A673 (cell line): ENCODE results near the gene ADRA2C. TPM values are rescaled to one million over a fixed set of nuclear protein-coding genes. Genes with fewer than 3 reads are reported as not detected.
A peak's percentile ranks its signal among the peaks of the same experiment; 100 is the strongest.

Source experiments
- BruUV-seq: library from RNA; stranded (reverse); fragments of 400-500 nt; replicated peaks from 2 replicates; lab custom pipeline; 2021; lab: Mats Ljungman, UMichigan
- CTCF ChIA-PET: fragments of 300-600 bp; sonication (Branson Sonifier 250); formaldehyde crosslinking; loops from one replicate; lab custom pipeline; 2022; ENCODE audit warnings: antibody characterized with exemption; lab: Charles Lee
- POLR2A ChIA-PET: fragments of 300-600 bp; sonication (Branson Sonifier 250); formaldehyde crosslinking; loops from one replicate; lab custom pipeline; 2022; ENCODE audit warnings: antibody characterized with exemption; ENCODE audit not compliant: low non-redundant PET; lab: Charles Lee
- DNase-seq: peaks from one replicate; pipeline ENCODE4 v3.0.0-alpha.2; 2015; ENCODE audit warnings: low spot score
- H3K27ac ChIP-seq: fragments of 200-600 bp; sonication (generic); 2 replicates; pipeline ENCODE4 v1.5.1; 2016; ENCODE audit warnings: mixed run types, low read depth, mild to moderate bottlenecking, mixed read lengths, antibody characterized with exemption, low read length; ENCODE audit not compliant: poor library complexity, severe bottlenecking
- H3K27me3 ChIP-seq: fragments of 200-600 bp; sonication (generic); replicated peaks from 2 replicates; pipeline ENCODE4 v1.6.1; 2017; ENCODE audit warnings: mixed run types, low read depth, mild to moderate bottlenecking, mixed read lengths, antibody characterized with exemption, low read length; ENCODE audit not compliant: insufficient read depth, poor library complexity
- H3K36me3 ChIP-seq: fragments of 200-600 bp; sonication (generic); 2 replicates; pipeline ENCODE4 v1.6.1; 2016; ENCODE audit warnings: mixed run types, mild to moderate bottlenecking, mixed read lengths, antibody characterized with exemption, low read length; ENCODE audit not compliant: insufficient read depth, poor library complexity, severe bottlenecking
- H3K4me1 ChIP-seq: fragments of 200-600 bp; sonication (generic); 2 replicates; pipeline ENCODE4 v1.6.1; 2017; ENCODE audit warnings: mixed run types, mild to moderate bottlenecking, mixed read lengths, antibody characterized with exemption, low read length; ENCODE audit not compliant: insufficient read depth, poor library complexity, severe bottlenecking
- H3K4me3 ChIP-seq: fragments of 200-600 bp; sonication (generic); 2 replicates; pipeline ENCODE4 v1.5.1; 2016; ENCODE audit warnings: low read depth, mixed run types, mild to moderate bottlenecking, mixed read lengths, low read length; ENCODE audit not compliant: poor library complexity, severe bottlenecking
- H3K9me3 ChIP-seq: fragments of 200-600 bp; sonication (generic); 2 replicates; pipeline ENCODE4 v1.6.1; 2016; ENCODE audit warnings: mixed run types, low read depth, mild to moderate bottlenecking, mixed read lengths, antibody characterized with exemption, low read length; ENCODE audit not compliant: poor library complexity, severe bottlenecking
- CTCF ChIP-seq: fragments of 300-800, 200-600 bp; sonication (generic); conservative IDR thresholded peaks from 2 replicates; pipeline ENCODE4 v1.5.1; 2017; ENCODE audit warnings: low read depth, mild to moderate bottlenecking, antibody characterized with exemption, low read length, moderate library complexity, mixed read lengths
- EZH2 ChIP-seq: fragments of 200-600 bp; sonication (generic); IDR thresholded peaks from 2 replicates; pipeline ENCODE4 v1.6.1; 2017; ENCODE audit warnings: borderline replicate concordance, low read depth, mild to moderate bottlenecking, mixed read lengths, antibody characterized with exemption, low read length; ENCODE audit not compliant: poor library complexity, severe bottlenecking
- intact Hi-C: fragments of 100-400 bp; cut with micrococcal nuclease; formaldehyde crosslinking; loops from one replicate; pipeline ENCODE4 v1.10.0; 2022; ENCODE audit not compliant: unreplicated experiment
- total RNA-seq: library from RNA; stranded (reverse); gene quantifications from 2 replicates; pipeline ENCODE4 v1.2.3, GENCODE V29; 2021

ADRA2C gene
- total RNA-seq, 1 experiment from 2014 or later: 14.8 TPM

DNA sequence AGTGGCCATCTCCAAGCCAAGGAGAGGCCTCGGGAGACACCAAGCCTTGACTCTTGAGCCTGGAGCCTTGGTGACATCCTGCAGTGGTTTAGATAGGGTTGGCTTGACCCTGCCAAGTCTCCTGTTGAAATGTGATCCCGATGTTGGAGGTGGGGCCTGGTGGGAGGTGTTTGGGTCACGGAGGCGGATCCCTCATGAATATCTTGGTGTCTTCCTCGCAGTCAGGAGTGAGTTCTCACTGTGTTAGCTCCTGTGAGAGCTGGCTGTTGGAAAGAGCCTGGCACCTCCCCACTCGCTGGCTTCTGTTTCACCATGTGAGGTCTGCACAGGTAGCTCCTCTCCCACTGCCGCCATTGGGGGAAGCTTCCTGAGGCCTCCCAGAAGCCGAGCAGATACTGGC, 38.8 kb downstream of the ADRA2C start:
- Histone ChIP-seq H3K9me3 (no peaks in the 10 kb centered on the region), H3K27me3 (peaks cover 7% of the 10 kb centered on the region), H3K4me1 (peaks cover 22% of the 10 kb centered on the region), H3K4me3 (no peak overlapping the region), H3K27ac (peak overlapping the region; percentile 76), H3K36me3 (no peaks in the 10 kb centered on the region)
- TF ChIP-seq EZH2 (no peak), CTCF (no peak)
- POLR2A ChIA-PET: no interaction called here
- CTCF ChIA-PET: interaction anchor here (0.6 kb wide), 1 partner anchor 21 kb away, joined by 10 read pairs; no protein-coding TSS in a partner anchor
- no peak for DNase-seq
- intact Hi-C loops: no loop called here
- no TSS peak for BruUV-seq

- no TSS peak for BruUV-seq
- peaks cover 22% of the 10 kb centered on the region for H3K4me1 ChIP-seq
- ChIA-PET CTCF (no interaction called here), POLR2A (no interaction called here)
- TF ChIP-seq CTCF (no peak), EZH2 (no peak)
- intact Hi-C loops: no loop called here
- no peak overlapping the region for H3K4me3 ChIP-seq
- H3K9me3 ChIP-seq: no peaks in the 10 kb centered on the region
- H3K36me3 ChIP-seq: no peaks in the 10 kb centered on the region
- H3K27me3 ChIP-seq: peaks cover 3% of the 10 kb centered on the region
- DNase-seq: no peak
- H3K27ac ChIP-seq: peak overlapping the region; percentile 76
These were observed 39.5 kb downstream of the ADRA2C start for GRCh38 chr4:3805731-3806130.

DNA sequence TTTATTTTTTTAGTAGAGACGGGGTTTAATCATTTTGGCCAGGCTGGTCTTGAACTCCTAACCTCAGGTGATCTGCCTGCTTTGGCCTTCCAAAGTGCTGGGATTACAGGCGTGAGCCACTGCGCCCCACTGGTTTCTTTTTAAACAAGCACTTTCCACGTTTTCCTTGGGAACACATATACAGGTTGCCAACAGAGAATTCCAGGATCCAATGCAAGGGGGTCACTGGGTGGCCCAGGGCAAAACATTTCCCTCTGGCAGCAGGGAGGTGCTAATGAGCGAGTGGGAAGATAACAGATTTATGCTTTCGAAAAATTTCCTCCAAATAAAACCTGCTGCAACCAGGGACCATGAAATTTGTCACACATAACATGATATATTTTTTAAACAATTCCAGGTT, 41.1 kb downstream of the ADRA2C start:
- peaks cover 22% of the 10 kb centered on the region for H3K4me1 ChIP-seq
- peak overlapping the region; percentile 3 for H3K4me3 ChIP-seq
- no peaks in the 10 kb centered on the region for H3K36me3 ChIP-seq
- no peaks in the 10 kb centered on the region for H3K9me3 ChIP-seq
- TF ChIP-seq CTCF: 0 out of 2 replicates have a peak, but pooled peaks have one; percentile 12
- TF ChIP-seq EZH2: no peak
- no peaks in the 10 kb centered on the region for H3K27me3 ChIP-seq
- peak; percentile 48 for DNase-seq
- H3K27ac ChIP-seq: peak overlapping the region; percentile 83
- intact Hi-C loops: no loop called here
- CTCF ChIA-PET: interaction anchor here (1.4 kb wide), 1 partner anchor 41 kb away, joined by 5 read pairs; the partner anchor contains the start of gene ADRA2C
- POLR2A ChIA-PET: no interaction called here
- BruUV-seq: TSS peak; percentile 87
